Measurements from ENCODE around the gene CEP68.

CEP68 gene, protein sequence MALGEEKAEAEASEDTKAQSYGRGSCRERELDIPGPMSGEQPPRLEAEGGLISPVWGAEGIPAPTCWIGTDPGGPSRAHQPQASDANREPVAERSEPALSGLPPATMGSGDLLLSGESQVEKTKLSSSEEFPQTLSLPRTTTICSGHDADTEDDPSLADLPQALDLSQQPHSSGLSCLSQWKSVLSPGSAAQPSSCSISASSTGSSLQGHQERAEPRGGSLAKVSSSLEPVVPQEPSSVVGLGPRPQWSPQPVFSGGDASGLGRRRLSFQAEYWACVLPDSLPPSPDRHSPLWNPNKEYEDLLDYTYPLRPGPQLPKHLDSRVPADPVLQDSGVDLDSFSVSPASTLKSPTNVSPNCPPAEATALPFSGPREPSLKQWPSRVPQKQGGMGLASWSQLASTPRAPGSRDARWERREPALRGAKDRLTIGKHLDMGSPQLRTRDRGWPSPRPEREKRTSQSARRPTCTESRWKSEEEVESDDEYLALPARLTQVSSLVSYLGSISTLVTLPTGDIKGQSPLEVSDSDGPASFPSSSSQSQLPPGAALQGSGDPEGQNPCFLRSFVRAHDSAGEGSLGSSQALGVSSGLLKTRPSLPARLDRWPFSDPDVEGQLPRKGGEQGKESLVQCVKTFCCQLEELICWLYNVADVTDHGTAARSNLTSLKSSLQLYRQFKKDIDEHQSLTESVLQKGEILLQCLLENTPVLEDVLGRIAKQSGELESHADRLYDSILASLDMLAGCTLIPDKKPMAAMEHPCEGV

GRCh38 chr2:65056215-65057053 is at the start of gene CEP68:
TSS of gene CEP68 (plus strand) at chr2:65056416. CDS start at chr2:65069445, 13,029 bp downstream.
- Histone ChIP-seq H3K4me3 (ENCODE audit: low read depth, low read length) (peak within 1 kb of the TSS; percentile 80), H3K27ac (peak within 1 kb of the TSS; percentile 76), H3K9me3 (ENCODE audit: severe bottlenecking) (no peaks in the 10 kb centered on the region), H3K27me3 (ENCODE audit: insufficient read depth, low read depth, severe bottlenecking) (no peaks in the 10 kb centered on the region), H3K36me3 (no peaks in the 10 kb centered on the region; the same call in none of the 2 replicates)
- TF ChIP-seq CTCF (IDR thresholded peaks at IDR 0.05; ENCODE audit: low read depth, low read length): no peak
- DNase-seq: peak; percentile 99

- no peaks in the 10 kb centered on the region for H3K27me3 ChIP-seq (ENCODE audit: insufficient read depth, low read depth, severe bottlenecking)
- H3K4me3 ChIP-seq (ENCODE audit: low read depth, low read length): no peak overlapping the region
- H3K36me3 ChIP-seq: peaks cover 89% of the 10 kb centered on the region
- H3K9me3 ChIP-seq (ENCODE audit: severe bottlenecking): no peaks in the 10 kb centered on the region
- TF ChIP-seq CTCF (IDR thresholded peaks at IDR 0.05; ENCODE audit: low read depth, low read length): no peak
- no peak for DNase-seq
- H3K27ac ChIP-seq: no peak overlapping the region
Observed at GRCh38 chr2:65013776-65014175, 42.4 kb upstream of the CEP68 start.

DNA sequence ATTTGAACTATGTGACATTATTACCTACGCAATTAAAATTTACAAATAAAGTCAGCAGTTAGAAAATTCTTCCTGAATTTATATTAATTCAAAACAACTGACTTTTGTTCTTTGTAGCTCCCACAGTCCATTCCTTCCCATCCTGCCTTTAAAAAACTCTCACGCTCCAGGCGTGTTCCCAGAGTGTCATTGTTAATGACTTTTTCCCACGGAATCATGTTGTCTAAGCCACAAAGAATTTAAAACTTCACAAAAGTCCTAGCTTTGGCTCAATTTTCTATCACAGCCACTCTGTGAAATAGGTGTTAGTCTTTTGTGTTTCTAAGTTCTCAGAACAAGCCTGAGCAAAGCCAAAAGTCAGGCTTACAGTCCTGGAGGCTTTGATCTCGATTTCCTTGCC is 40.5 kb upstream of the CEP68 start:
- no peak for DNase-seq
- peaks cover 98% of the 10 kb centered on the region for H3K36me3 ChIP-seq
- H3K4me3 ChIP-seq (ENCODE audit: low read depth, low read length): no peak overlapping the region
- no peak overlapping the region for H3K27ac ChIP-seq
- no peaks in the 10 kb centered on the region for H3K9me3 ChIP-seq (ENCODE audit: severe bottlenecking)
- TF ChIP-seq CTCF (IDR thresholded peaks at IDR 0.05; ENCODE audit: low read depth, low read length): no peak
- no peaks in the 10 kb centered on the region for H3K27me3 ChIP-seq (ENCODE audit: insufficient read depth, low read depth, severe bottlenecking)

DNA sequence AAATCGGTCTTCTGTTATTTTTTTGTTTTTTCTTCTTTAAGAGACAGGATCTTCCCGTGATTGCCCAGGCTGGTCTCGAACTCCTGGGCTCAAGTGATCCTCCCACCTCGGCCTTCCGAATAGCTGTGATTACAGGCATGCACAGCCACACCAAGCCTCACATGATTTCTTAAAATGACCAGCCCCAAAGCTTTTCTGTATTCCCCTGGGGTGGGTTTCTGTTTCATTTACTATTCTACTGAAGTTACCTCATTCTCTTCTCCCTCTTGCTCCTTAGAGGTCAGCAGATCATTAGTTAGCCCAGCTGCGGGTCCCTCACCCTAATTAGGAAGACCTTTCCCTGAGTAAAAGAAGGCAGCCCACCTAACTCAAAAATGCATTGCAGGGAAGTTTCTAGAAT is 39.4 kb upstream of the CEP68 start:
- TF ChIP-seq CTCF (IDR thresholded peaks at IDR 0.05; ENCODE audit: low read depth, low read length): no peak
- Histone ChIP-seq H3K27me3 (ENCODE audit: insufficient read depth, low read depth, severe bottlenecking) (no peaks in the 10 kb centered on the region), H3K36me3 (peaks cover 97% of the 10 kb centered on the region), H3K9me3 (ENCODE audit: severe bottlenecking) (no peaks in the 10 kb centered on the region), H3K27ac (no peak overlapping the region), H3K4me3 (ENCODE audit: low read depth, low read length) (no peak overlapping the region)
- no peak for DNase-seq

- no peak for DNase-seq
- H3K4me3 ChIP-seq (ENCODE audit: low read depth, low read length): no peak overlapping the region
- 0 out of 2 replicates have a peak, but pooled peaks have one; percentile 13 for TF ChIP-seq CTCF (IDR thresholded peaks at IDR 0.05; ENCODE audit: low read depth, low read length)
- H3K27ac ChIP-seq: no peak overlapping the region
- H3K27me3 ChIP-seq (ENCODE audit: insufficient read depth, low read depth, severe bottlenecking): no peaks in the 10 kb centered on the region
- peaks cover 97% of the 10 kb centered on the region for H3K36me3 ChIP-seq
- no peaks in the 10 kb centered on the region for H3K9me3 ChIP-seq (ENCODE audit: severe bottlenecking)
Observed at GRCh38 chr2:65017335-65017734, 38.9 kb upstream of the CEP68 start.

Data from WERI-Rb-1 (cell line).